OCI-M2 (cell line): ENCODE measurements around the gene SH3YL1.

ENCODE experiments used
- DNase-seq: peaks from one replicate; lab custom pipeline; 2025; ENCODE audit not compliant: unreplicated experiment; lab: John Stamatoyannopoulos, UW

SH3YL1 gene

GRCh38 chr2:263774-264492 lies at the start of gene SH3YL1:
Gene SH3YL1, minus strand, starts transcription at chr2:264032. Its CDS starts 48 bp downstream, at chr2:263984.
- no peak for DNase-seq

DNA sequence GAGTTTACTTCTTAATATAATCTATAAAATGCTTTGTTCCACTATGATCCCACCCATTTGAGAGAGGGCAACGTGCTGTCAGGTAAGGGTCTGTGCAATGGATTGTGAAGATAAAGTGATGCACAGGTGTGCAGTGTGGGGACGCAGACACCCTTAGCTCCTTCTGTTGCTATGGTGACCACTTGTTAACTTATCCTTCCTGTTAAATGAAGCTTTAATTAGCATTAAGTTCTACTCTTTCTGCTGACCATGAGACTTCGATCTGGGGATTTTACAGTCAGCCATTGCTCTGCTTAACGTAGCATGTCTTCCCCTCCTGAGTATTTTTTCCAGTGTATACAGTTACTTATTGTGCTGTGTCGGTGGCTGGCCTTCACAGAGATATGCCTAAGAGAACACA lies 47.2 kb upstream of the SH3YL1 start:
- no peak for DNase-seq

DNA sequence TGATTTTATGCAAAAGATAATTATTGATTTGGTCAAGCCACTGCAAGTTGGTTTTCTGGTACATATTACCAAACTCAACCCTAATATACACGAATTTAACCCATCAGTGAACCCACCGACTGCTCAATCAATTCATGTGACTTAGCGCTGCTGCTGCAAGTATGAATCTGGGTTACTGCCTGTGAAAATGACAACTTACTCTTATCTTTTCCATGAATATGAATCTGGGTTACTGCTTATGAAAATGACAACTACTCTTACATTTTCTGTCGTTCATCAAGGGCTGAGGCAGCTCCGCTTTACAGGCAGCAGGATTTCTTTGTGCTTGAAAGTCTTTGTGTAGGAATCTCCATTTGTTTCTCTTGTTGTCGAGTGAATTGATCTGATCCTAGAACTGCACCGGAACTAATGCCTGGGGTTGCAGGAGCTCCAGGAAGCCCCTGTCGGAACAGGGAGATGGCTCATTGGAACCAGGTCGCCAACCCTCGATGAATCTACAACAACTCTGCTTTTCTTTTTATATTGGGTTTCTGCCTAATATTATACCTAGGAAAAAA lies 46.2 kb upstream of the SH3YL1 start:
- DNase-seq, result no peak

- no peak for DNase-seq
Measured at GRCh38 chr2:309148-309953, 45.5 kb upstream of the SH3YL1 start.

DNA sequence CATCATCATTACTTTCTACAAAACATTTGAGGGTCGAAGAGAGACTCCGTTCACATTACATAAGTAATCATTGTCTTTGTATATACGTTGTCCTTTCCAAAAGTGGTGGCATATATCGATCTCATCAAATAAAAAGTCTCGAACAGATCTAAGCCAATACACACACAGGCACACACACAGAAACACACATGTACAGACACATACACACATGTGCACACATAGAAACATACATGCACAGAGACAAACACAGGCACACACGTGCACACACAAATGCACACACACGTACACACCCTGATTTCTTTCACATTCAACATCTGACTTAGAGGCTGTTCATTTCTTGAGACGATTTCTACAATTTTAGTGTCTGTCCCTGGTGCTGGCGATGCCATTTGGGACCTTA lies 41.5 kb upstream of the SH3YL1 start:
- DNase-seq, result no peak

GRCh38 chr2:296354-296753 lies 32.5 kb upstream of the SH3YL1 start:
- DNase-seq, result no peak

DNA sequence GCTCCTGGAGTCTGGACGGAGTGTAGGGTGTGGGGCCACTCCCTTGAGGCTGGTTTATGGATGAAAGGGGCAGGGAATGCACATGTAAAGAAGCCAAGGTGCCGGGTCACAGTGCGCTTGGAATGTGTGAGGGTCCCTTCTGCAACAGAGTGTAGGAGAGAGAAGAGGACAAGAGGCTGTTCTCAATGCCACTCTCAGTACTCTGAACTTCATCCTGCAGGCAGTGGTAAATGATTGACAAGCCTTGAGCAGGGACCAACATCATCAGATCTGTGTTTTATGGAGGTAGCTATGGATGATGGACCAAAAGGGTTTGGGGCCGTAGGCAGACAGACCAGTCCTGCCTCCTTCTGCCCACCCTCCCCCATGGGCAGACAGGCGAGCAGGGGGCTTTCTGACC lies 31.3 kb upstream of the SH3YL1 start:
- no peak for DNase-seq

DNA sequence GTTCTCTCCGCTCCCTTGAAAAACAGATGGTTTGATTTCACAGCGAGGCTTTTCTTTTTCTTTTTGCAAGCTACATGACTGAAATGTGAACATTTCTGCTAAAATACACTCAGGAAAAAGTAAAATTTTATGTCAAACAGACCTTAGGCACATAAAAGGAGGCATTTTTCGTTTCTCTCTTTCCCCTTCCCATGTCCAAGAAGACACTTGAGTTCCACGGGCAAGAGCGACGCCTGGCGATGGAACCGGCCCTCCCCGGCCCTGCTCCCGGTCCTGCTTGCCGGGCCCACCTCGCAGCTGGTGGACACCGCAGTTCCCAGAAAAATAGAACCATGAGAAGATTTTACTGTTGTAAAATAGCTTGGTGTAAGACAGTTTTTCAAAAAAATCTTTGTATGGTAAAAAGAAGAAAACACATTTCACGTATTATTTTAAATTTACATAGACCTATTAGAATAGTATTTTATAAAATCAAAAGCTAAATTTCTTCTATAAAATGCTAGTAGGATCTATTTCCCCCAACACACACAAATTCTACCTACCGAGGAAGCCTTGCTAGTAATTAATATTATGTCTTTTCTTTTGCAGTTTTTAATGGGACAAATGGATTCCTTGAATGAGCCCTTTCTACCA lies 26.4 kb upstream of the SH3YL1 start:
- DNase-seq, result no peak

DNA sequence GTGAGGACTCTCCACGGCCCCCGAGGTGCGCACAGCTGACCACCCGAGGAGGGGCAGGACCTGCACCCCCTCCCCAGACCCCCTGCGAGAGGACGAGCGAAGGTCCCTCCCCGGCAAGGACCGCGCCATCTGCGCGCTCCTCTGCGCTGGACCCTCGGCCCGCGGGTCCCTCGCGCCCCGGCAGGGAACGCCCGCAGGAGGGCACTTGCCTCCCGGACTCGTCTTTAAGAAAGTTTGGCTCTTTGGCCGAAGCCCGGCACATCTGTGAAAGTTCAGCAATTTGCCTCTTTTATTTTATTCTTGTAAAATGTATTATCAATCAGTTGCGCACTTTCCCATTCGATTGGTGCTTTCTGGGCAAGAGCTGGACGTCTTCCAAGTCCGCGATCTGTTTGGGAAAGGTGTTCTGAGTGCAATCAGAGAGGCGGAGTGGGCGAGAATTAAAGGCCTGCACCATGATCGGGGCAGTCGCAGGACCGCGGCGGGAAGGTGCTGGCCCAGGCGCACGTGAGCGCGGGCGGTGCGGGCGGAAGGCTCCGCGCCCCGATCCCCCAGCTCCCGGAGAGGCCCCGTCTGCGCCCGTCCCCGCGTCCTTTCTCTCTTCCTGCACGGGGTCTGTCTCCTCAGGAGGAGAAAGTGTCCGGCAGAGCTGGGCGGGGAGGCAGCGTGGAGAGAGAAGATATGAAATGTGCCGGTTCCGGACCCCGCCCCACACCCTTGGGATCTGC lies 25.7 kb upstream of the SH3YL1 start:
- peak; percentile 8 for DNase-seq

GRCh38 chr2:288758-289361 lies 25.0 kb upstream of the SH3YL1 start:
- DNase-seq, result no peak

DNA sequence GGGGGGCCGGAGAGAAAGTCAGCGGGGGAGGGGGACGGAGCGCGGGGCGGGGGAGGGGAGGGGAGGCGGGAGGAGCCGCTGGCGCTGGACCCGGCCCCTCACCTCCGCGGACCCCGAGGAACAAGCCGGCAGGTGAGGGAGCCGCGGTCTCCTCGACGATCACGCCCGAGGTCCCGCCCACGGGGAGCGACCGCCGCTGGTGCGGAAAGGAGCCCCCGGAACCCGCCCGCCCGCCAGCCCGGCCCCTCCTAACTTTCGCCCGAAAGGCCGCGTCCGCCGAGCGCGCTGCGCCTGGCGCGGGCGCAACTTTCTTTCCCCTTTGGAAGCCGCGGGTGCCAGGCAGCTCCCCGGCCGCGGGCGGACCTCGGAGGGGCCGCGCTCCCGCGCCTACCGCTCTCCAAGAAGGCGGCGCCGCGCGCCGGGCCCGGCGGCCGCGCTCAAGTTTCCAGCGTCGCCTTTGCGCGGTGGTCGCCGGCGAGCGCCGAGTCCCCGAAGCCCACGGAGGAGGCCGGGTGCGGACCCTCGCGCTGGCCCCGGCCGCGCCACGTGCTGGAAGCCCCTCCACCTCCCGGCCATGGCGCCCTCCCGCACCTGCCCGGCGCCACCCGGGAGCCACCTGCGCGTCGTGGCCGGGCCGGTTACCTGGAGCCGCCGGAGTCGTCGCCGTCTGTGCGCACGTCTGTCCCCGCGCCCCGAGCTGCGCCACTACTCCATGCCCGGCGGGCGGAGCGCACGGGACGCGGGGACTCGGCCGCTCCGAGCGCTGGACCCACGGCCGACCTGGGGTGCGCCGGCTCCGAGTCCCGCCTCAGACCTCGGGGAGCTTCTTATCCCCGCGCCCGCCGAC lies 24.3 kb upstream of the SH3YL1 start, which contains the start of gene ALKAL2:
ALKAL2 (minus strand) TSS at position 181 of the 847 bp plus-strand sequence. CDS start 256 bp downstream, outside the sequence.
- no peak for DNase-seq

- no peak for DNase-seq
Measured at GRCh38 chr2:287471-287885, 23.6 kb upstream of the SH3YL1 start.

- no peak for DNase-seq
Measured at GRCh38 chr2:286774-287392, 23.1 kb upstream of the SH3YL1 start.

GRCh38 chr2:286035-286434 lies 22.2 kb upstream of the SH3YL1 start:
- no peak for DNase-seq

DNA sequence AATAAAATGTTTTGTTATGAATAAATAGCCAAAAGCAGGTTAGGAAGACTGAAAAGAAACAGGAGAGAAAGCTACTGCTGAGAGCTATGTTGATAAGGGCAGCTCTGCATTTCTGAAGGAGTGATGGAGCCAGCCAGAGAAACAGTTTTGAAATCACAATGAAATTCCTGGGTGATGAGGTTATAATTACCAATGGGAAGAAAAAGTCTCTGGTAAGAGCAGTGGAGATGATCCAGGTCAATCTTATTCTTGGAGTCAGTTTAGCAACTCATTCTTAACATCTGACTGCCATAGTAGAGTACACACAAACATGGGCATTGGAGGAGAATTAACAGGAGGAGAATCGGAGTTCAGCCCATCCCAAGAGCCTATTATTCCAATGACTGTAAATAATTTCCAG lies 21.7 kb upstream of the SH3YL1 start:
- DNase-seq, result no peak

DNA sequence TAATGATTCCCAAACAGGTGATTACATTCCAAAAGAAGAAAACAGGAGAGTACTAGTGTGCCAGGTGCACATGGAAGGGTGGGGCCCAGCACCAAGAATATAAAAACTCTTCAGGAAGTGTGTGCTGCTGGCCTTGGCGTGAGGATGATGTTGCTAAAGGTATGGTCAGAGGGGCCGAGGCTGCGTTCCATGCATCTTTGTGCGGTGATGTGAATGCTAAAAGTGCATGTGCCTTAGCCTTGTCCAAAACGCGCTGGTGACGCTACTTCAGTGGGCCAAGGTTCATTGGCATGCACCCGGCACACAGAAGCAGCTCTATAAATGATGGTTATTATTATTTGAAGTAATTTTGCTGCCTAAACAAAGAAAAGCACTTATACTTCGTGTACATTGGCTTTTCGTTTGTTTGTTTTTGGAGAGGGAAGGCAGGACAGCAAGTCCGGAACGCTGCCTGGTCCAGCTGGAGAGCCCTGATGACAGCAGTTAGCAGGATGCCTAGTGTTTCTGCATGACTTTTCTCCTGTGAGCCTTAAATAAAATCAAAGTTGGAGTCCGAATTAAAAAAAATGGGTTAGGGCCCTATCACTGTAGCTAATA lies 21.2 kb upstream of the SH3YL1 start:
- no peak for DNase-seq

DNA sequence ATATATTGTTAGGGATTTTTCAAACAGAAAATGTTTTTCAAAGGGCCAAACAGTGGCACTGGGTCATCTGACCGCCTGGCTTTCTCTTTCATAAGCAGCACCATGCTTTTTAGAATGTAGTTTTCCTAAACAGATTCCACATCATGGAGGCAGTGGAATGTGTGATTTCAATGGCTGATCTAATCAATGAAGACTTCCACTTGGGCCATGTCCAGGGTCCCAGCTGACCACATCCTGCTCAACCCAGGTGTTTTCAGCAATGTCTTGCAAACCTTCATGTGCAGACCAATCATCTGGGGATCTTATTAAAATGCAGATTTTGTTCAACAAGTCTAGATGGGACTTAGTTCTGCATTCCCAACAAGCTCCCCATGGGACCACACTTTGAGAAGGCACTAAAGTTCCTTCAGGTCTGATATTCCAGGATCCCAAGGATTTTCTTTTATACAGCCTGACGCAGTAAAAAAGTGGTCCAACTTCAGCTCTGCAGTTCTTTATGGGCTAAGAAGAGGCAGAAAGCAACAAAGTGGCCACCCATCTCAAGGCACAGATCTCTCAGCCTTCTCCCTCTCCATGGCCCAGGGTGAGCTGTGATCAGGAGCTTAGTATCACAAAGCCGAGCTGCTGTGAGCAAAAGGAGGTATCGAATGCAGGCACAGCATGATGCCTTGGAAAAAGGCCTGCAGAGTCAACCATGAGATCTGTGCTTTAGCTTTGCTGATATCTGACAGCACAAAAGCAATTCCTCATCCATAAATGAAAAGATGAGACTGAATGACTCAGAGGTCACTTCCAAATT lies 20.4 kb upstream of the SH3YL1 start:
- no peak for DNase-seq
